Activated naive CD4-positive, alpha-beta T cell treated with anti-CD3 and anti-CD28 coated beads, Interleukin-2, amount 10 ng/mL, durations not matched to agents 7 days and 5 days (primary cell): Measurements from ENCODE around the gene DGKD.

Source experiments
- CTCF ChIA-PET: fragments of 350-600 bp; sonication (Branson Sonifier 250); formaldehyde crosslinking; loops from one replicate; lab custom pipeline; 2021; ENCODE audit warnings: antibody characterized with exemption; lab: Charles Lee
- DNase-seq: peaks from one replicate; pipeline ENCODE4 v3.0.0-alpha.2; 2020
- H3K27ac Mint-ChIP-seq: one replicate; pipeline ENCODE4 v1.8.0; 2021; ENCODE audit warnings: mild to moderate bottlenecking, moderate library complexity, mixed read lengths
- H3K27me3 Mint-ChIP-seq: one replicate; pipeline ENCODE4 v1.8.0; 2021; ENCODE audit warnings: mild to moderate bottlenecking, mixed read lengths
- H3K36me3 Mint-ChIP-seq: one replicate; pipeline ENCODE4 v1.8.0; 2021; ENCODE audit warnings: mixed read lengths
- H3K4me1 Mint-ChIP-seq: one replicate; pipeline ENCODE4 v1.8.0; 2021; ENCODE audit warnings: mixed read lengths
- H3K4me3 Mint-ChIP-seq: one replicate; pipeline ENCODE4 v1.8.0; 2021; ENCODE audit warnings: mild to moderate bottlenecking, moderate library complexity, mixed read lengths
- H3K9me3 Mint-ChIP-seq: one replicate; pipeline ENCODE4 v1.8.0; 2021; ENCODE audit warnings: mixed read lengths

The DGKD gene

GRCh38 chr2:233441161-233442027 is 87.1 kb downstream of the DGKD start:
- Mint-ChIP-seq H3K27ac (peak overlapping the region; percentile 39), H3K9me3 (no peaks in the 10 kb centered on the region), H3K36me3 (peaks cover 71% of the 10 kb centered on the region), H3K27me3 (no peaks in the 10 kb centered on the region), H3K4me1 (peaks cover 32% of the 10 kb centered on the region), H3K4me3 (no peak overlapping the region)
- CTCF ChIA-PET: interaction anchor here (2.6 to 6.2 kb wide), 2 partner anchors 19 to 36 kb away, joined by 16 to 196 read pairs; no protein-coding TSS in a partner anchor
- peak; percentile 18 for DNase-seq

GRCh38 chr2:233442028-233442310 is 87.7 kb downstream of the DGKD start:
- Mint-ChIP-seq H3K4me1 (peaks cover 32% of the 10 kb centered on the region), H3K27ac (peak overlapping the region; percentile 67), H3K9me3 (no peaks in the 10 kb centered on the region), H3K27me3 (no peaks in the 10 kb centered on the region), H3K4me3 (no peak overlapping the region), H3K36me3 (peaks cover 67% of the 10 kb centered on the region)
- no peak for DNase-seq
- CTCF ChIA-PET: interaction anchor here (1.6 to 6.2 kb wide), 4 partner anchors 20 to 588 kb away, joined by 3 to 196 read pairs (median 16); no protein-coding TSS in a partner anchor

GRCh38 chr2:233443511-233444183 is 89.4 kb downstream of the DGKD start:
- peak overlapping the region; percentile 88 for H3K27ac Mint-ChIP-seq
- peaks cover 66% of the 10 kb centered on the region for H3K36me3 Mint-ChIP-seq
- H3K9me3 Mint-ChIP-seq: no peaks in the 10 kb centered on the region
- CTCF ChIA-PET: interaction anchor here (0.6 to 6.2 kb wide), 32 partner anchors 9 to 590 kb away, joined by 3 to 196 read pairs (median 4); partner anchors contain the start of gene UGT1A5
- no peak overlapping the region for H3K4me3 Mint-ChIP-seq
- no peaks in the 10 kb centered on the region for H3K27me3 Mint-ChIP-seq
- peak; percentile 91 for DNase-seq
- H3K4me1 Mint-ChIP-seq: peaks cover 32% of the 10 kb centered on the region

GRCh38 chr2:233444501-233444900 is 90.2 kb downstream of the DGKD start:
- Mint-ChIP-seq H3K4me1 (peaks cover 32% of the 10 kb centered on the region), H3K36me3 (peaks cover 66% of the 10 kb centered on the region), H3K9me3 (no peaks in the 10 kb centered on the region), H3K4me3 (no peak overlapping the region), H3K27ac (peak overlapping the region; percentile 73), H3K27me3 (no peaks in the 10 kb centered on the region)
- CTCF ChIA-PET: interaction anchor here (0.8 to 6.2 kb wide), 6 partner anchors 18 to 188 kb away, joined by 3 to 196 read pairs (median 4); no protein-coding TSS in a partner anchor
- DNase-seq: peak; percentile 17

- Mint-ChIP-seq H3K27me3 (no peaks in the 10 kb centered on the region), H3K36me3 (peaks cover 65% of the 10 kb centered on the region), H3K9me3 (no peaks in the 10 kb centered on the region), H3K4me1 (peaks cover 28% of the 10 kb centered on the region), H3K4me3 (no peak overlapping the region), H3K27ac (peak overlapping the region; percentile 62)
- CTCF ChIA-PET: interaction anchor here (1.0 to 6.2 kb wide), 4 partner anchors 22 to 88 kb away, joined by 3 to 196 read pairs (median 4); no protein-coding TSS in a partner anchor
- DNase-seq: peak; percentile 5
Measured at GRCh38 chr2:233445152-233445830, 91.0 kb downstream of the DGKD start.

GRCh38 chr2:233446121-233446520 is 91.8 kb downstream of the DGKD start:
- Mint-ChIP-seq H3K4me1 (peaks cover 21% of the 10 kb centered on the region), H3K9me3 (no peaks in the 10 kb centered on the region), H3K27me3 (no peaks in the 10 kb centered on the region), H3K27ac (no peak overlapping the region), H3K36me3 (peaks cover 63% of the 10 kb centered on the region), H3K4me3 (no peak overlapping the region)
- CTCF ChIA-PET: interaction anchor here (6.2 kb wide), 1 partner anchor 41 kb away, joined by 196 read pairs; no protein-coding TSS in a partner anchor
- peak; percentile 9 for DNase-seq

GRCh38 chr2:233446606-233447305 is 92.5 kb downstream of the DGKD start:
- no peaks in the 10 kb centered on the region for H3K27me3 Mint-ChIP-seq

GRCh38 chr2:233447506-233448219 is 93.4 kb downstream of the DGKD start:
- CTCF ChIA-PET: interaction anchor here (1.2 to 1.6 kb wide), 6 partner anchors 11 to 265 kb away, joined by 3 to 5 read pairs (median 4); partner anchors contain the start of gene UGT1A5
- peak; percentile 8 for DNase-seq
- Mint-ChIP-seq H3K27ac (no peak overlapping the region), H3K4me1 (peaks cover 16% of the 10 kb centered on the region), H3K27me3 (no peaks in the 10 kb centered on the region), H3K4me3 (no peak overlapping the region), H3K9me3 (no peaks in the 10 kb centered on the region), H3K36me3 (peaks cover 66% of the 10 kb centered on the region)

More at GRCh38 chr2:233446606-233447305, 92.5 kb downstream of the DGKD start:
- Mint-ChIP-seq H3K4me3 (no peak overlapping the region), H3K9me3 (no peaks in the 10 kb centered on the region), H3K36me3 (peaks cover 64% of the 10 kb centered on the region), H3K4me1 (peaks cover 20% of the 10 kb centered on the region), H3K27ac (no peak overlapping the region)
- CTCF ChIA-PET: interaction anchor here (6.2 kb wide), 1 partner anchor 42 kb away, joined by 196 read pairs; no protein-coding TSS in a partner anchor
- peak; percentile 16 for DNase-seq

- DNase-seq: peak; percentile 35
- H3K4me3 Mint-ChIP-seq: no peak overlapping the region
- CTCF ChIA-PET: interaction anchor here (0.7 to 1.6 kb wide), 7 partner anchors 12 to 264 kb away, joined by 3 to 5 read pairs (median 4); partner anchors contain the start of gene UGT1A5
- H3K4me1 Mint-ChIP-seq: peaks cover 13% of the 10 kb centered on the region
- H3K9me3 Mint-ChIP-seq: no peaks in the 10 kb centered on the region
- H3K36me3 Mint-ChIP-seq: peaks cover 67% of the 10 kb centered on the region
- H3K27ac Mint-ChIP-seq: no peak overlapping the region
- no peaks in the 10 kb centered on the region for H3K27me3 Mint-ChIP-seq
Measured at GRCh38 chr2:233448220-233448559, 93.9 kb downstream of the DGKD start.

GRCh38 chr2:233448575-233448974 is 94.3 kb downstream of the DGKD start:
- no peaks in the 10 kb centered on the region for H3K27me3 Mint-ChIP-seq
- peaks cover 66% of the 10 kb centered on the region for H3K36me3 Mint-ChIP-seq
- CTCF ChIA-PET: interaction anchor here (0.7 to 1.6 kb wide), 7 partner anchors 12 to 264 kb away, joined by 3 to 5 read pairs (median 4); partner anchors contain the start of gene UGT1A5

GRCh38 chr2:233449081-233449901 is 95.0 kb downstream of the DGKD start:
- CTCF ChIA-PET: interaction anchor here (0.7 to 1.6 kb wide), 3 partner anchors 45 to 96 kb away, joined by 3 to 5 read pairs (median 3); no protein-coding TSS in a partner anchor
- Mint-ChIP-seq H3K4me3 (no peak overlapping the region), H3K27me3 (no peaks in the 10 kb centered on the region), H3K36me3 (peaks cover 67% of the 10 kb centered on the region), H3K9me3 (no peaks in the 10 kb centered on the region), H3K4me1 (peaks cover 2% of the 10 kb centered on the region), H3K27ac (no peak overlapping the region)
- peak; percentile 19 for DNase-seq

More at GRCh38 chr2:233448575-233448974, 94.3 kb downstream of the DGKD start:
- H3K4me1 Mint-ChIP-seq: peaks cover 9% of the 10 kb centered on the region
- H3K27ac Mint-ChIP-seq: no peak overlapping the region
- H3K9me3 Mint-ChIP-seq: no peaks in the 10 kb centered on the region
- DNase-seq: no peak
- H3K4me3 Mint-ChIP-seq: no peak overlapping the region
